Suppressor macrophage treated with lipopolysaccharide for 1 hour (primary cell): ENCODE results near the gene STYXL1.

Source experiments
- DNase-seq, 3 donors: peaks; one replicate each; pipeline ENCODE4 v3.0.0-alpha.2; 2020 to 2022

STYXL1 gene

DNA sequence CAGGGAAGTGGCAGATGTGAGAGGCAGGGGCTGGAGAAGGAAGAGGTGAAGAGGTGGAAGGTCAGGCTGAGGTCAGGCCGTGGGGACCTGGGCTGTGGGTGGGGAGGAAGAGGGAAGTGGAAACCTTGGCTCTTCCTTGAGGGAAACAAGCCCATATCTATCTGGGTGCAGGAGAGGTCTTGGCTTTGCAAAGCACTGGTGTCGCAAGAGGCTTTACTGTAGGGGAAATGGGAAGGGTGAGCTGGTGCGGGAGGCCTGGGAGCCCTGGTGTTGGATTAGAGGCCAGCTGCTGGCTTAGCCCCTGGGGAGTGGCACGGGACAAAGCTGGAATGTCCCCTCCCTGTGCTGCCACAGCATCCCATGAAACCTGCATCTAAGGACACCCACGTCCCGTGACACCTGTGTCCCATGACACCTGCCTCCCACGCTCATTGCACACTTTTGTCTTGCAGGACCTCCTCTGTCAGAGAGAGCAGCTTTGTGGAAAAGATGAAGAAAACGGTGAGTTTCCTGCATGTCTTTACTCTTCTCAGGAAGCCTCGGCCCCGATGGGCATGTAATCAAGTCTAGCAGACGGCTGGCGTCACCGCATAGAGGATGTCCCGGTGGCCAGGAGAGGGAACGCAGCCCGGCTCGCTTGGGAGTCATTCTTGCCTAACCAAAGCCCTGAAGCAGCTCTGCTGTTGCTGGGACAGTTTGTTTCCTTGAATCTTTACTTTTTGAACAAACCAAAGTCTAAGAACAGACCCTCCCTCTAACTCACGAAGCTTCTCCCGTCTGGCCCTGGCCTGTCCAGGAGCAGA is 75.6 kb downstream of the STYXL1 start:
- DNase-seq, result peak; percentile 51 to 60 (median 56)

GRCh38 chr7:75971309-75971960 is 76.4 kb downstream of the STYXL1 start:
- DNase-seq, result no peak

DNA sequence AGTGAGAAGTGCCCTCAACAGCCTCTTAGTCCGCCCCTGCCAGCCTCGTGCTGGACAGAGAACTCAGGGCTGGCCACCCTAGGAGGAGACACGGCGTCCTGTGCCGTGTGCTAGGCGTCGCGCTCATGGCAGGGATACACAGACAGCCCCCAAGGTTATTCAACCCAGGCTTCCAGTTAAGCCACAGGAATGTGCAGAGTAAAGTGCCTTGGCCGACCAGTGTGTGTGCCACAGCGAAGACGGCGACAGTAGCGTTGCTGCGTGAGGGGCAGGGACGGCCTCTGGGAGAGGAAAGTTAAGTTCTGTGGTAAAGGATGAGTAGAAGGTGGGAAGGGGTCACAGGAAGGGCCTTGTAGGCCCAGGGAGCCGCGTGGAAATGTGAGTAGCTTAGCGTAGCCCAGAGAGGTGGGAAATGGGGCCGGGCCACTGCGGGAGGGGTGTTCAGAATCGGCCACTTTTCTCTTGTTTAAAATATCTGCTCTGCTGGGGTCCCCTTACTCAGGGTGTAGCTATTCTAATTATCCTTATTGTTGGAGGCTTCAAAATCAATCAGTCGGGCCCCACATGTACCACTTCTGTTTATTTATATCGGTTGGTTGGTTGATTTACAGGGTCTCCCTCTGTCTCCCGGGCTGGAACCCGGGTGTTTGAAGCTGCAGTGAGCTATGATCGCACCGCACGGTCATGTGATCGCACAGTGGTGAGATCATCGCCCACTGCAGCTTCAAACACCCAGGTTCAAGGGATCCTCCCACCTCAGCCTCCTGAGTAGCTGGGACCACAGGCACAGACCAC is 77.9 kb downstream of the STYXL1 start:
- no peak for DNase-seq

- DNase-seq, result no peak
Observed at GRCh38 chr7:75969182-75969581, 78.6 kb downstream of the STYXL1 start.

DNA sequence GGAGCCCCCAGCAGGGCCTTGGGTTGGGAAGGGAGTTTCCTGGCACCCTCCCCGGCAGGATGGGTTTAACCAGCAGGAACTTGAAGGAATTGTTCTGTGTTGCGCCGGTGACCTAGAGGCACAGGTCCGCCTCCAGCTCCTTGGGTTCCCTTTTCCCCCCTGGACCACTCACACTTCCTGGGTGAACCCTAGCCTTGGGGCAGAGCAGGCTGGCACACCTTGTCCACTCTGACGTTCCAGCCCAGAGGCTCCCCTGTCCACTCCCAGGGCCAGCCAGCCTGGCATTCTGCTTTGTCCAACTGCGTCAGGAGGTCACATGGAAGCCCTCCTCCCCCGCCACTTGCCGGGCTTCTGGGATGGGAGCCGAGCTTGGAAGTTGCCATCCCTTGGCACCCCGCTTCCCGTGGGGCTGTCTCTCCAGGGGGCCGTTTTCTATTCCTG is 79.2 kb downstream of the STYXL1 start:
- no peak for DNase-seq

DNA sequence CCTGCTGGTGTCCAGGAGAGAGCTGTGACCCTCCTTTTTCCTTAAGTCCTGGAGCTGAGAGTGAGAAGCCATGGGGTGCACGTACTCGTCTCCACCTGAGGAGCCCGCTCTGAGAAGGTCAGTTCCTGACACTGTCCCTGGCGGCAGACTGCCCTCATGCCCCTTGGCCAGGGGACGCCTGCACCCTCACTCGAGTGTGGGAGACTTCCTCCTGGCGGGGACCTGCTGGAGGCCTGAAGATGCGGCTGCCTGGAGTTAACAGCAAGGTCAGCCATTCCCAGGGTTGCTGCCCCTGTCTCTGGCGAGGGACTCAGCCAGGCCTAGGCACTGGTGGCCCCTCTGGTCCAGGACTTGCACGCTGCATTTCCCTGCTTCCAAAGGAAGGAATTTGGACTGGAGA is 79.8 kb downstream of the STYXL1 start:
- DNase-seq, result no peak

DNA sequence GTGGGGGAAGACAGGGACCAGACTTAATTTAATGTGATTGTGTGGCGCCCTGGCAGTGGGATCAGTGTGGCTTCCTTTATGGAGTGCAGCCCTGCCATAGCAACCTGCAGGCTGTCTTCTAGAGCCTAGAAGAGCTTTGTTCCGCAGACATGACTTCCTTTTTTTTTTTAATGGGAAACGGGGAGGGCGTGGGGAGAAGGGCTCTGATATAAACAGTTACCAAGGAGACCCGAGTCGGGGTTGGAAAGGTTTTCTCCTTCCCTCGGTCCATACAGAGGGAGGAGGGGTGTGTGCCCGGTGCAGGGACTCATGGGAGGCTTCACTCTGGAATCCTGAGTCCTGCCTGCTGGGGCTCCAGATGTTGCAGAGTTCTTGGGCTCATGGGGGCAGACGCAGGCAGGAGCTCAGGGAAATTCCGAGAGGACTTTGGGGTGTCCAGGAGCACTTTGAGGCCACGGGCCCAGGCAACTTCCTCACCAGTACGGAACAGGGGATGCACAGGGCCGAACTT is 80.3 kb downstream of the STYXL1 start:
- peak; percentile 65 to 67 (median 66) for DNase-seq

GRCh38 chr7:75967055-75967454 is 80.7 kb downstream of the STYXL1 start:
- no peak for DNase-seq

DNA sequence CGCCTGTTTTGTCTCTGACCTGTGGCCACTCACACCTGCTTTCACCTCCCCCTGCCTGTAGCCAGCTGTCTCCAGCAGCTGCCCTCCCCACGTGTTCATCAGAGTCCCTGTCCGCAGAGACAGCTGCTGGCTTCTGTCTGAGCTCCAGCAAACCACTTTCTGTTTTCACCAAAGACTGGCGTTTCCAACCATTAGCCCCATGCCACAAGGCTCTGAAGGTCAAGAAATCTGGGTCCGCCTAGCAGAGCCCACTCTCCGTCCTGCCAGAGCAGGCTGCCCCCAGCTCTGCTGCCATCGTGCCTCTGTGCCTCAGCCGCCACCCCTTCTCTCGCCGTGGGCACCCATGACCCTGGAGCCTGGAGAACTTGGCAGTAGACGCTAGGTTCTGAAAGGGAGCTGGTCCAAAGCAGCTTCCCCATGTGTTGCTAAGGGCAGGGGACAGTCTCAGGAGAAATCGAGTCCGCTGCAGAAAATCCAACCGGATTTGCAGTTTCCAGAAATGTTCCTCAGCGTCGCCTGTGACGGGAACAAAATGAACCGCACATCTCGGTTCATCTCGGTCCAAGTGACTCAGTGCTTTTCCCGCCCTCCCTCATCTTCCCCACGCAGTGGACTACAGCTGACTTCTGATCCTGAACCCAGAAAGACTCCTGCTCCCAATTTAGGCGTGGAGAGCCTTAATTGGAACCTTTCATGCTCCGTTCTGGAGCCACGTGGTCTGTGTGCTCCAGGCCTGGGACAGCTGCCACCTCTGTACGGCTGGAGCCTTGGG is 81.4 kb downstream of the STYXL1 start:
- DNase-seq, result no peak

GRCh38 chr7:75965617-75966016 is 82.2 kb downstream of the STYXL1 start:
- no peak for DNase-seq

DNA sequence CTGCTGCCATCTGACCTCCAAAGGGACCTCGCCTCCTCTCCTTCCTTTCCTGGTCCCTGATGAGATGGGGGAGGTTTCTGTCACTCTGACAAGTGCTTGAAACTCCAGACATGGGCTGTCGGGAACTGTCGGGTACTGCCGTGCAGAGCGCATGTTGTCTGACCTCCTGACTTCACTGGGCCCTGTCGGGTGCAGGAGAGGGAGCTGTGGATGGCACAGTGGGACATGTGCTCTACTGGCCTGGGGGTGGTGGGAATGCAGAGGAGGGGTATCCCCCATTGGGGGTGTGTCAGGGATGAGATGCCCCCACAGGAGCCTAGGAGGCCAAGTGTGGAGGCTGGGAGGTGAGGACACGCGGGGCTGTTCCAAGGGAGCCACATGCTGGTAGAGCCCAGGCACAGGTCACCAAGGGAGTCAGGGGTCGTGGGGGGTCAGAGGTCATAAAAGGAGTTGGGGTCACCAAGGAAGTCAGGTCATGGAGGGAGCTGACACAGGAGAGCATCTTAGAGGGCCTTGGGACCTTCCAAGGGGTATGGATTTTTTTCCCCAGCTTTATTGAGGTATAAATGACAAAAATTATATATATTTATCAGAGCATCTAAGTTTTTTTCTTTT is 84.3 kb downstream of the STYXL1 start:
- DNase-seq, result no peak

- no peak for DNase-seq
Observed at GRCh38 chr7:75962607-75963380, 85.0 kb downstream of the STYXL1 start.

GRCh38 chr7:75961218-75961617 is 86.6 kb downstream of the STYXL1 start:
- no peak for DNase-seq

DNA sequence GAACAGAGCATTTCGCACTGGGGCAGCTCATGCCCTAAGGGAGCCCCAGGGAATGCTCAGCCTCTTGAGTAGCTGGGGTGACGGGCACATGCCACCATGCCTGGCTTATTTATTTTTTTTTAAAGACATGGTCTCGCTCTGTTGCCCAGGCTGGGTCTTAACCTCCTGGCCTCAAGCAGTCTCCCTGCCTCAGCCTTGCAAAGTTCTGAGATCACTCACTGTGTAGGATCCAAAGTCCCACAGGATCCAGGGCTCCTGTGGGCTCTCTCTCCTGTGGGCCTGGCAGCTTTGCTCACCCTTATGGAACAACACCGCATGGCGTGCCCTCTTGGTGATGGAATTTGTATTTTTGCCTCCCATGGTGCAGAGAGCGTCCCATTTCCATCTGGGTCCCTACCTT is 87.4 kb downstream of the STYXL1 start:
- no peak for DNase-seq

DNA sequence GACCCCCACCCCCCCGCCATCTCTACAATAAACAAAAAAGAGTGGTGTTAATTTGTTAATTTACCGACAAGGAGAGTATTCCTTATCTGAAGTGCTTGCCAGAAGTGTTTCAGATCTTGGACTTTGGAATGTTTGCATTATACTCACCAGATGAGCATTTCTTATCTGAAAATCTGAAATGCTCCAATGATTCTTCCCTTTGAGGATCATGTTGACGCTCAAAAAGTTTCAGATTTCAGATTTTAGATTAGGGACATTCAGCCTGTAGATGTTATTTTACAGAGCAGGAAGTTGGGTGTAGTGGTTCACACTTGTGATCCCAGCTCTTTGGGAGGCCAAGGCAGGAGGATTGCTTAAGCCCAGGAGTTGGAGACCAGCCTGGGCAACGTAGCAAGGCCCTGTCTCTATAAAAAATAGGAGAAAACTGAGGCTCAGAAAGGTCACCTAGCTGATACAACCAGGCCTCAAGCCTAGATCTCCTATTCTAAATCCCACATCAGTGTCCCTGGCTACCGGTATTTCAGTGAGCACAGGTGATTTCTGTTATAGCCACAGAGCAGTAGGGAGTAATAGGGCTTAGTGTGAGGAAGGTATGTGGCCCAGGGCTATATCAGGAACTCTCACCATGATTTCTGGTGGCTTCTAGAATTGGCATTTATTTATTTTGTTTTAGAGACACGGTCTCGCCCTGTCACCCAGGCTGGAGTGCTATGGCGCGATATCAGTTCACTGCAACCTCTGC is 88.8 kb downstream of the STYXL1 start:
- no peak for DNase-seq

GRCh38 chr7:75957021-75957736 is 90.6 kb downstream of the STYXL1 start:
- no peak for DNase-seq

- no peak for DNase-seq
Observed at GRCh38 chr7:75955331-75955955, 92.4 kb downstream of the STYXL1 start.

DNA sequence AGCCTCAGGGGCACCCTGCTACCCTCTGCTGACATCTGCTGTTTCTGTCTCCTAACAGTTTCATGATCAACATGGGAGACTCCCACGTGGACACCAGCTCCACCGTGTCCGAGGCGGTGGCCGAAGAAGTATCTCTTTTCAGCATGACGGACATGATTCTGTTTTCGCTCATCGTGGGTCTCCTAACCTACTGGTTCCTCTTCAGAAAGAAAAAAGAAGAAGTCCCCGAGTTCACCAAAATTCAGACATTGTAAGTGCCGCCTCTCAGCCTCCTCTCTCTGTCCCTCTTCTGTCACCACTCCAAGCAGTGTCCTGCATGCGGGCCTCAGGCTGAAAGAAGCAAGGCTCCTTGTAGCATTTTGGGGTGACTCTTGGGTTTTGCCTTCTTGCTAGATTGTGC is 93.9 kb downstream of the STYXL1 start:
- peak; percentile 68 to 79 (median 76) for DNase-seq

GRCh38 chr7:75953431-75953830 is 94.4 kb downstream of the STYXL1 start:
- DNase-seq, result no peak
